Body of pancreas (tissue), 4 donors: ENCODE results near the gene SEC61A1.

ENCODE experiments used
- CTCF ChIP-seq, 7 experiments: fragments of 450-650 bp in 4 of 7; fragments of 200-600 bp in 3 of 7; sonication (generic) in 3 of 7; IDR thresholded peaks; one replicate each; pipeline ENCODE4 v1.5.1; 2016 to 2019; ENCODE audit warnings: antibody characterized with exemption in 7 of 7
- POLR2A ChIP-seq, 3 donors: fragments of 450-650 bp; IDR thresholded peaks; one replicate each; pipeline ENCODE4 v1.6.1; 2016; ENCODE audit warnings: antibody characterized with exemption in 3 of 3, mild to moderate bottlenecking in 2 of 3

GRCh38 chr3:128073185-128073725, 21.0 kb downstream of the SEC61A1 start:
- TF ChIP-seq CTCF (IDR thresholded peaks at IDR 0.05) (no peak), POLR2A (IDR thresholded peaks at IDR 0.05) (no peak)
